Thyroid gland (tissue), 4 donors: Measurements from ENCODE around the gene NUP37.

Experiments used
- POLR2A ChIP-seq, 2 donors: fragments of 450-650 bp; IDR thresholded peaks; one replicate each; pipeline ENCODE4 v1.6.1; 2017; ENCODE audit warnings: antibody characterized with exemption in 2 of 2, mild to moderate bottlenecking in 2 of 2, moderate library complexity in 1 of 2
- TF ChIP-seq, protein P1 (sequence below), 6 experiments: fragments of 200-600 bp in 3 of 6; fragments of 450-650 bp in 3 of 6; sonication (generic) in 3 of 6; IDR thresholded peaks; one replicate each; pipeline ENCODE4 v1.5.1; 2016 to 2019; ENCODE audit warnings: antibody characterized with exemption in 6 of 6, mild to moderate bottlenecking in 2 of 6, inconsistent platforms in 1 of 6, moderate library complexity in 1 of 6

DNA sequence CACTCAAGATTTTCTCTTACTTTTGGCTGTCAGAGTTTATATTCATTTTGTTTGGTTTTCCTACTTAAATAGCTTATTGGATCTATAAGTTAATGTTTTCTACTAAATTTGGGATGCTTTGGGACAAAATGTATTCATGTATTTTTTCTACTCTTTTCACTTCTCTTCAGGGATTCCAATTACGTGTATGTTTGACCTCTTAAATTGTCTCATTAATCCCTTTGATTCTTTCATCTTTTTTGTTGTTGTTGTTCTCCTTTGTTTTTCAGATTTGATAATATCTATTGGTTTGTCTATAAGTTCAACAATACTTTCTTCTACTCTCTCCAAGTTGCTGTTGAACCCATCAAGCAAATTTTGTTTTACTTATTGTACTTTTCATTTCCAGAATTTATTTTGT lies 43.5 kb upstream of the NUP37 start:
- no peak for TF ChIP-seq POLR2A (IDR thresholded peaks at IDR 0.05)
- TF ChIP-seq, protein P1, sequence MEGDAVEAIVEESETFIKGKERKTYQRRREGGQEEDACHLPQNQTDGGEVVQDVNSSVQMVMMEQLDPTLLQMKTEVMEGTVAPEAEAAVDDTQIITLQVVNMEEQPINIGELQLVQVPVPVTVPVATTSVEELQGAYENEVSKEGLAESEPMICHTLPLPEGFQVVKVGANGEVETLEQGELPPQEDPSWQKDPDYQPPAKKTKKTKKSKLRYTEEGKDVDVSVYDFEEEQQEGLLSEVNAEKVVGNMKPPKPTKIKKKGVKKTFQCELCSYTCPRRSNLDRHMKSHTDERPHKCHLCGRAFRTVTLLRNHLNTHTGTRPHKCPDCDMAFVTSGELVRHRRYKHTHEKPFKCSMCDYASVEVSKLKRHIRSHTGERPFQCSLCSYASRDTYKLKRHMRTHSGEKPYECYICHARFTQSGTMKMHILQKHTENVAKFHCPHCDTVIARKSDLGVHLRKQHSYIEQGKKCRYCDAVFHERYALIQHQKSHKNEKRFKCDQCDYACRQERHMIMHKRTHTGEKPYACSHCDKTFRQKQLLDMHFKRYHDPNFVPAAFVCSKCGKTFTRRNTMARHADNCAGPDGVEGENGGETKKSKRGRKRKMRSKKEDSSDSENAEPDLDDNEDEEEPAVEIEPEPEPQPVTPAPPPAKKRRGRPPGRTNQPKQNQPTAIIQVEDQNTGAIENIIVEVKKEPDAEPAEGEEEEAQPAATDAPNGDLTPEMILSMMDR (IDR thresholded peaks at IDR 0.05): no peak
